PC-3 (cell line): ENCODE measurements around the gene WNT3.

ENCODE experiments used
- CTCF ChIP-seq: fragments of 300-600 bp; sonication (generic); conservative IDR thresholded peaks from 2 replicates; pipeline ENCODE4 v1.5.1; 2017; ENCODE audit warnings: antibody characterized with exemption, low read depth, mild to moderate bottlenecking, low read length
- EZH2 ChIP-seq: fragments of 300-600 bp; sonication (generic); IDR thresholded peaks from one replicate; pipeline ENCODE4 v1.6.1; 2017; ENCODE audit warnings: antibody characterized with exemption, mild to moderate bottlenecking, low read length; ENCODE audit not compliant: unreplicated experiment

- no peak for TF ChIP-seq CTCF
- no peak for TF ChIP-seq EZH2
These were observed 48.1 kb downstream of the WNT3 start for GRCh38 chr17:46770439-46770817.
